Measurements from ENCODE around the gene CDCP1.

The CDCP1 gene

DNA sequence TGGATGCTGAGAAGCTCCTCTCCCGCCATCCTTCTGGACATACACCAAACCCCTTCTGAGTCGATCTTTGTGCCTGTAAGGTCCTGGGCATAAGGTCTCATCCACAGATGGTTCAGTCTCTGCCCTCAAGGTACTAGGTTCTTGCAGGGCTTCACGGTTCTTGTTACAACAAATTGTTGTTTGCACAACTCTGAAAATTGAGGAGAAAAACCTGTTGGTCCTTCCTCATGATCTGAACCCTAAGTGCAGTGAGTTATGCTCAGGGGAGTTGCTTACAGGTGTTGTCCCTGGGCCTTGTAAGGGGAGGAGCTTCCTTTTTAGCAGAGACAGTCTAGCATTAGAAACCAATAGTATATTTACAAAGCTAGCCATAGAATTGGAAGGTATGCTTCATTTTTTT, 15.7 kb downstream of the CDCP1 start:
- no peak overlapping the region for H3K4me3 ChIP-seq (ENCODE audit: low read depth, low read length)
- in situ Hi-C loops (cut with HindIII; ENCODE audit: low sequenced_read_pairs), result no loop called here
- TF ChIP-seq, protein P1, sequence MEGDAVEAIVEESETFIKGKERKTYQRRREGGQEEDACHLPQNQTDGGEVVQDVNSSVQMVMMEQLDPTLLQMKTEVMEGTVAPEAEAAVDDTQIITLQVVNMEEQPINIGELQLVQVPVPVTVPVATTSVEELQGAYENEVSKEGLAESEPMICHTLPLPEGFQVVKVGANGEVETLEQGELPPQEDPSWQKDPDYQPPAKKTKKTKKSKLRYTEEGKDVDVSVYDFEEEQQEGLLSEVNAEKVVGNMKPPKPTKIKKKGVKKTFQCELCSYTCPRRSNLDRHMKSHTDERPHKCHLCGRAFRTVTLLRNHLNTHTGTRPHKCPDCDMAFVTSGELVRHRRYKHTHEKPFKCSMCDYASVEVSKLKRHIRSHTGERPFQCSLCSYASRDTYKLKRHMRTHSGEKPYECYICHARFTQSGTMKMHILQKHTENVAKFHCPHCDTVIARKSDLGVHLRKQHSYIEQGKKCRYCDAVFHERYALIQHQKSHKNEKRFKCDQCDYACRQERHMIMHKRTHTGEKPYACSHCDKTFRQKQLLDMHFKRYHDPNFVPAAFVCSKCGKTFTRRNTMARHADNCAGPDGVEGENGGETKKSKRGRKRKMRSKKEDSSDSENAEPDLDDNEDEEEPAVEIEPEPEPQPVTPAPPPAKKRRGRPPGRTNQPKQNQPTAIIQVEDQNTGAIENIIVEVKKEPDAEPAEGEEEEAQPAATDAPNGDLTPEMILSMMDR (IDR thresholded peaks at IDR 0.05; ENCODE audit: low read depth, low read length), result no peak
- no peak for DNase-seq (ENCODE audit: low read depth, low spot score)

- no peak overlapping the region for H3K4me3 ChIP-seq (ENCODE audit: low read depth, low read length)
- TF ChIP-seq, protein P1 (IDR thresholded peaks at IDR 0.05; ENCODE audit: low read depth, low read length), result no peak
- DNase-seq (ENCODE audit: low read depth, low spot score), result no peak
- in situ Hi-C loops (cut with HindIII; ENCODE audit: low sequenced_read_pairs), result no loop called here
These were observed 17.2 kb downstream of the CDCP1 start for GRCh38 chr3:45128950-45129349.

DNA sequence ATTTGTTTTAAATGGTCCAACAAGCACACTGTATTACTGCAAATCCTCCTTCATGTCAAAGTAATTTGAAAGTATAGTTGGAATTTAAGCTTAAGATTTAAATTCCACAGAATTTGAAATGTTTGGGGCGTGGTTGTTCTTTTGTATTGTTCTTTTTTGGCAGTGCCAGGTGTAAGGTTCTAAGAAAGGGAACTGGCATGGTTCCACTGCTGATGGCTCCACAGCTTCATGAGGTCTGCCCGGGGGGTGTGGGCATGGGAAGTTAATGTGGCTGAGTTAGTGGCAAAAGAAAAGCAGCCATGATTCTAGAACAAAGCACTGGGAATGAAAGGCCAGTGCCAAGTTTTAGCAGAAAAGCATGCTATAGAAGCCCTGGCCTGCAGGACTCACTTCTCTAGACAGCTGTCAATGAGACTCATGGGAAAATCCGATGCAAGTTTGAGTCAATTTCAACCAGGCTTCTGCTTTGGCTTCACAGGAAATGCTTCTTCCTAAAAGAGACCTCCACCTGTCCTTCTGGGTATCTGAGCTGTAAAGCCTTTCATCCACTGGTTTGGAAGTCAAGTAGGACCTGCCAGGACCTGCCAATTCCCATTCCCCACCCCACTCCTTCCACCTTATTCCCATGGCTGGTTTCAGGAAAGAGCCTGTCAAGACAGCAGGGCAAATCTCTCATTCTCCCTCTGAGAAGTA, 18.9 kb downstream of the CDCP1 start:
- no peak for DNase-seq (ENCODE audit: low read depth, low spot score)
- no peak overlapping the region for H3K4me3 ChIP-seq (ENCODE audit: low read depth, low read length)
- TF ChIP-seq, protein P1 (IDR thresholded peaks at IDR 0.05; ENCODE audit: low read depth, low read length), result no peak
- in situ Hi-C loops (cut with HindIII; ENCODE audit: low sequenced_read_pairs), result no loop called here

GRCh38 chr3:45126730-45127129, 19.4 kb downstream of the CDCP1 start:
- in situ Hi-C loops (cut with HindIII; ENCODE audit: low sequenced_read_pairs), result no loop called here
- no peak for DNase-seq (ENCODE audit: low read depth, low spot score)
- TF ChIP-seq, protein P1 (IDR thresholded peaks at IDR 0.05; ENCODE audit: low read depth, low read length), result no peak
- H3K4me3 ChIP-seq (ENCODE audit: low read depth, low read length), result no peak overlapping the region

DNA sequence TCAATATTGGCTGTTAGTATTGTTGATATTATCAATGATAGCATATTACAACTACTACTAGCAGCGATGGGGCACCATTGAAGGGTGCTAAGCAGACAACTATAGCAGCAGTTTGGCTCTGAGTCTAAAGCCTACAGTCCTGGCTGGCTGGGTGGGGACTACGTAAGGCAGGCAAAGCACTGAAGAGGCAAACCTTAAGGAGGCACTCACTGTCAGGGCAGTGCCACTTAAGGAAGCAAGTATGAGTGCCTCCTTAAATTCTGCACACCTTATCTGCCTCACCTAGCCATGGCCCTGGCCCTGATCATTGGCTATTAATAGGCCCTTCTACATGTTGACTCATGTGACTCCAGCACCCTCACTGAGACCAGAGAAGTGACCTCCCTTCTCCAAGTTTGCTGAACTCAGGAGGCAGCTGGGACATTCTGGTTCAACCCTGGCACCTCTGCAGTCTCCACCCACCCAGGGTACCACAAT, 20.6 kb downstream of the CDCP1 start:
- TF ChIP-seq, protein P1 (IDR thresholded peaks at IDR 0.05; ENCODE audit: low read depth, low read length), result no peak
- DNase-seq (ENCODE audit: low read depth, low spot score), result no peak
- no peak overlapping the region for H3K4me3 ChIP-seq (ENCODE audit: low read depth, low read length)
- in situ Hi-C loops (cut with HindIII; ENCODE audit: low sequenced_read_pairs), result no loop called here

- in situ Hi-C loops (cut with HindIII; ENCODE audit: low sequenced_read_pairs), result no loop called here
- TF ChIP-seq, protein P1 (IDR thresholded peaks at IDR 0.05; ENCODE audit: low read depth, low read length), result no peak
- no peak overlapping the region for H3K4me3 ChIP-seq (ENCODE audit: low read depth, low read length)
- no peak for DNase-seq (ENCODE audit: low read depth, low spot score)
These were observed 21.2 kb downstream of the CDCP1 start for GRCh38 chr3:45124956-45125355.

All from astrocyte of the spinal cord (primary cell).